IPS-20b (cell line): Measurements from ENCODE around the gene UBA1.
A peak's percentile ranks its signal among the peaks of the same experiment; 100 is the strongest.

Source experiments
- H3K27ac ChIP-seq: one replicate; pipeline ENCODE4 v1.5.1; 2013; ENCODE audit warnings: low read length
- H3K27me3 ChIP-seq: 2 replicates; pipeline ENCODE4 v1.6.1; 2013; ENCODE audit warnings: mild to moderate bottlenecking, low read length, inconsistent platforms; ENCODE audit not compliant: insufficient read depth
- H3K36me3 ChIP-seq: 2 replicates; pipeline ENCODE4 v1.6.1; 2013; ENCODE audit warnings: low read depth, mild to moderate bottlenecking, inconsistent platforms, low read length, moderate library complexity; ENCODE audit not compliant: insufficient read depth
- H3K4me1 ChIP-seq: 2 replicates; pipeline ENCODE4 v1.6.1; 2013; ENCODE audit warnings: mild to moderate bottlenecking, control low read depth, inconsistent platforms, low read length, moderate library complexity; ENCODE audit not compliant: insufficient read depth
- H3K4me3 ChIP-seq: 2 replicates; pipeline ENCODE4 v1.5.1; 2013; ENCODE audit warnings: mild to moderate bottlenecking, low read length, inconsistent platforms
- H3K9ac ChIP-seq: 2 replicates; pipeline ENCODE4 v1.6.1; 2013; ENCODE audit warnings: low read depth, mild to moderate bottlenecking, inconsistent platforms, low read length, moderate library complexity
- H3K9me3 ChIP-seq: 2 replicates; pipeline ENCODE4 v1.6.1; 2013; ENCODE audit warnings: mild to moderate bottlenecking, low read depth, low read length, inconsistent platforms; ENCODE audit not compliant: insufficient read depth

UBA1 gene

GRCh38 chrX:47181301-47181700, 12.3 kb upstream of the UBA1 start:
- H3K36me3 ChIP-seq, result peaks cover 81% of the 10 kb centered on the region
- H3K9ac ChIP-seq, result no peak overlapping the region
- no peak overlapping the region for H3K27ac ChIP-seq
- no peaks in the 10 kb centered on the region for H3K4me1 ChIP-seq
- no peaks in the 10 kb centered on the region for H3K9me3 ChIP-seq
- no peak overlapping the region for H3K4me3 ChIP-seq
- H3K27me3 ChIP-seq, result no peaks in the 10 kb centered on the region

DNA sequence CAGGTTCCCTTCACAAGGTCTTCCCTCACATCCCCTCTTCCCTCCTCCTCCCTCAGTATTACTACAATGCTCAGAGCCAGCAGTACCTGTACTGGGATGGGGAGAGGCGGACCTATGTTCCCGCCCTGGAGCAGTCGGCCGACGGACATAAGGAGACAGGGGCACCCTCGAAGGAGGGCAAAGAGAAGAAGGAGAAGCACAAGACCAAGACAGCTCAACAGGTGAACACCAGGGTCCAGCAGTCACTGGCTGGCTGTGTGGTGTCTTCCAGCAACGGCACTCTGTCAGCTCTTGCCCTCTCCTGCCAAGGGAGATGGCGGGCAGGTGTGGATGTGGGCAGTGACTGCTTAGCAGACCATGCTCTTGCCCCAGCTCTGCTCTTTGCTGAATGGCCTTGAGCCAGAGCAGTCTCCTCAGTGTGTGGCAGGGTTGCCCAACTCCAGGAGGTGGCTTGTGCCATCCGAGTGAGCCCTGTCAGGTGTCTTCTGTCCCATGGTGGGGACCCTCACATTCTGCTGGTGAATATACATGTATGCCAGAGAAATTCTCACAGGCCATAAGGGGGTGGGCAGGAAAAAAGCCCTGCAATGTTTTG, 11.4 kb upstream of the UBA1 start:
- no peak overlapping the region for H3K4me3 ChIP-seq
- H3K9me3 ChIP-seq, result no peaks in the 10 kb centered on the region
- H3K36me3 ChIP-seq, result peaks cover 81% of the 10 kb centered on the region
- no peak overlapping the region for H3K9ac ChIP-seq
- no peaks in the 10 kb centered on the region for H3K27me3 ChIP-seq
- no peak overlapping the region for H3K27ac ChIP-seq
- H3K4me1 ChIP-seq, result no peaks in the 10 kb centered on the region

GRCh38 chrX:47184486-47184885, 9.1 kb upstream of the UBA1 start:
- Histone ChIP-seq H3K4me3 (no peak overlapping the region), H3K27ac (no peak overlapping the region), H3K36me3 (peaks cover 58% of the 10 kb centered on the region), H3K9ac (no peak overlapping the region), H3K4me1 (no peaks in the 10 kb centered on the region), H3K9me3 (no peaks in the 10 kb centered on the region), H3K27me3 (no peaks in the 10 kb centered on the region)

- no peak overlapping the region for H3K9ac ChIP-seq
- no peak overlapping the region for H3K4me3 ChIP-seq
Measured at GRCh38 chrX:47185241-47185640, 8.4 kb upstream of the UBA1 start.

GRCh38 chrX:47186096-47186740, 7.4 kb upstream of the UBA1 start:
- H3K27ac ChIP-seq, result no peak overlapping the region
- H3K9me3 ChIP-seq, result no peaks in the 10 kb centered on the region
- no peak overlapping the region for H3K4me3 ChIP-seq
- peaks cover 45% of the 10 kb centered on the region for H3K36me3 ChIP-seq
- no peaks in the 10 kb centered on the region for H3K4me1 ChIP-seq
- no peak overlapping the region for H3K9ac ChIP-seq
- H3K27me3 ChIP-seq, result no peaks in the 10 kb centered on the region

More at GRCh38 chrX:47185241-47185640, 8.4 kb upstream of the UBA1 start:
- Histone ChIP-seq H3K36me3 (peaks cover 54% of the 10 kb centered on the region), H3K9me3 (no peaks in the 10 kb centered on the region), H3K4me1 (no peaks in the 10 kb centered on the region), H3K27ac (no peak overlapping the region), H3K27me3 (no peaks in the 10 kb centered on the region)

- peaks cover 35% of the 10 kb centered on the region for H3K36me3 ChIP-seq
- no peaks in the 10 kb centered on the region for H3K4me1 ChIP-seq
- H3K9me3 ChIP-seq, result no peaks in the 10 kb centered on the region
Measured at GRCh38 chrX:47187106-47187677, 6.4 kb upstream of the UBA1 start.

GRCh38 chrX:47189906-47190305, 3.7 kb upstream of the UBA1 start:
- no peak overlapping the region for H3K27ac ChIP-seq

More at GRCh38 chrX:47187106-47187677, 6.4 kb upstream of the UBA1 start:
- no peak overlapping the region for H3K27ac ChIP-seq
- no peak overlapping the region for H3K9ac ChIP-seq
- no peaks in the 10 kb centered on the region for H3K27me3 ChIP-seq
- H3K4me3 ChIP-seq, result no peak overlapping the region

GRCh38 chrX:47190445-47191269, 3.0 kb upstream of the UBA1 start:
- no peaks in the 10 kb centered on the region for H3K27me3 ChIP-seq
- H3K4me1 ChIP-seq, result peaks cover 2% of the 10 kb centered on the region
- H3K27ac ChIP-seq, result no peak overlapping the region
- peak overlapping the region; percentile 79; the same call in 1 of the 2 replicates for H3K9ac ChIP-seq
- H3K36me3 ChIP-seq, result peaks cover 18% of the 10 kb centered on the region
- H3K9me3 ChIP-seq, result no peaks in the 10 kb centered on the region
- H3K4me3 ChIP-seq, result peak overlapping the region; percentile 79

More at GRCh38 chrX:47189906-47190305, 3.7 kb upstream of the UBA1 start:
- Histone ChIP-seq H3K4me1 (no peaks in the 10 kb centered on the region), H3K9me3 (no peaks in the 10 kb centered on the region), H3K27me3 (no peaks in the 10 kb centered on the region), H3K9ac (no peak overlapping the region), H3K36me3 (peaks cover 21% of the 10 kb centered on the region), H3K4me3 (no peak overlapping the region)

DNA sequence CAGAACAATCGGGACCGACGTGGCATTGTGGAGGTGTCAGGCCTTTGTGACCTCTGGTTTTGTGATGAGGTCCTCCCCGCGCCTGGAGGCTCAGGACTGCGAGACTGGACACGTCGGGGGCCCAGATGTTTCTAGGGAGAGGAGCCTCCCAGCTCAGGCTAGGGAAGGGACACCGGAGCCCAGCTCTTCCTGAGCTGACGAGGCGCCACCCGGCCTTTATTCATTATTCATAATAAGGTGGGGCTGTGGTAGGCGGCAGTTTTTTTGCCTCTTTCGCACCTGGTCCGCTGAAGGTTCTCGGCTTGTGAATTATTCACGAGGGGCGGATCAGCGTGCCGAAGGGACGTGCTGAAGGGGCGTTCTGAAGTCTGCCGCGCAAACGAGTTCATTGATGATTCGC, 2.3 kb upstream of the UBA1 start:
- H3K36me3 ChIP-seq, result peaks cover 18% of the 10 kb centered on the region
- H3K27me3 ChIP-seq, result no peaks in the 10 kb centered on the region
- peaks cover 7% of the 10 kb centered on the region for H3K4me1 ChIP-seq
- H3K4me3 ChIP-seq, result peak overlapping the region; percentile 79
- peak overlapping the region; percentile 79; the same call in 1 of the 2 replicates for H3K9ac ChIP-seq
- H3K27ac ChIP-seq, result no peak overlapping the region
- H3K9me3 ChIP-seq, result no peaks in the 10 kb centered on the region

GRCh38 chrX:47191806-47192401, 1.7 kb upstream of the UBA1 start:
- H3K4me1 ChIP-seq, result peaks cover 12% of the 10 kb centered on the region
- no peaks in the 10 kb centered on the region for H3K27me3 ChIP-seq
- H3K27ac ChIP-seq, result no peak overlapping the region
- H3K36me3 ChIP-seq, result peaks cover 18% of the 10 kb centered on the region
- no peaks in the 10 kb centered on the region for H3K9me3 ChIP-seq
- H3K4me3 ChIP-seq, result peak overlapping the region; percentile 79
- H3K9ac ChIP-seq, result peak overlapping the region; percentile 79; the same call in 1 of the 2 replicates

DNA sequence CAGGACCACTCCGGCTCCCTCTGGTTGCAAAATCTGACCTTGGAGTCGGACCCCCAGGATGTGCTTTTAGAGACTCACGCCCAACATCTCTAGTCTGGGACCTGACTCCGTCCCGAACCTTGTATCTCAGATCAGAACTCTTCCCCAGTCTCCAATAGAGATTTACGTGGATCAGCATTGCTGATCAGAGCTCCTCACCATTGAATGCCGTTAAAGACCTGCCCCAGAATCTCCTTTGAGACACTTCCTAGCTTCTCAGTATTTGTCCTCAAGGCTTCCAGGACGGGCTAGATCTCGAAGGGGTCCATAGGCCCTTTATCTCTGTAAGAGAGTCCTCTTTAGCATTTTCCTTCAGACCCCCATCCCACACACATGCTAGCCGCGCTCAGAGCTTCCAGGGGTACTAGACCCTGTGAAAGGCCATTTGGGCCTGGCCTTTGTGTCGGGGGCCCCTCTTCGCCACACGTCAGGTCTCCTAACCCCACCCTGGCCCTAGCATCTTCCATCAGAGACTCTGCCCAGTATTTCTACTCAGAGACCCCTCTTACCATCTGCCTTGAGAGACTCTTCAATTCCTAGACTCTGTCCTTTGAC, 662 bp downstream of the UBA1 start:
- Histone ChIP-seq H3K4me3 (peak overlapping the region; percentile 97), H3K27me3 (no peaks in the 10 kb centered on the region), H3K9ac (peak overlapping the region; percentile 94), H3K9me3 (no peaks in the 10 kb centered on the region), H3K27ac (peak overlapping the region; percentile 36), H3K36me3 (peaks cover 39% of the 10 kb centered on the region), H3K4me1 (peaks cover 24% of the 10 kb centered on the region)
